T-helper 9 cell (primary cell): Measurements from ENCODE around the gene RAI2.

Source experiments
- DNase-seq: peaks from one replicate; pipeline ENCODE4 v3.0.0-alpha.2; 2020

RAI2 gene

GRCh38 chrX:17778997-17779396 is 82.1 kb downstream of the RAI2 start:
- DNase-seq: no peak

- DNase-seq: no peak
Observed at GRCh38 chrX:17774053-17774452, 87.0 kb downstream of the RAI2 start.

- no peak for DNase-seq
Observed at GRCh38 chrX:17773221-17773876, 87.7 kb downstream of the RAI2 start.

GRCh38 chrX:17769701-17770269 is 91.3 kb downstream of the RAI2 start:
- DNase-seq: no peak

- no peak for DNase-seq
Observed at GRCh38 chrX:17768997-17769396, 92.1 kb downstream of the RAI2 start.

GRCh38 chrX:17767734-17768133 is 93.4 kb downstream of the RAI2 start:
- DNase-seq: no peak

GRCh38 chrX:17759990-17760389 is 101.1 kb downstream of the RAI2 start:
- DNase-seq: no peak

GRCh38 chrX:17758382-17758781 is 102.7 kb downstream of the RAI2 start:
- no peak for DNase-seq

- DNase-seq: no peak
Observed at GRCh38 chrX:17750436-17750835, 110.7 kb downstream of the RAI2 start.
